T follicular helper cell (primary cell): ENCODE data around the gene JPT2.
"Not testable (repeated sequence)": the region's sequence is repeated elsewhere in the genome, so short reads cannot be mapped to it uniquely, and the experiment has no call there.

Experiments used
- DNase-seq: peaks from one replicate; pipeline ENCODE4 v3.0.0-alpha.2; 2020; ENCODE audit warnings: low read depth

JPT2 gene

GRCh38 chr16:1732071-1732470 is 54.0 kb downstream of the JPT2 start:
- DNase-seq, result no peak

- DNase-seq, result not testable (repeated sequence)
Measured at GRCh38 chr16:1732551-1732987, 54.5 kb downstream of the JPT2 start.

DNA sequence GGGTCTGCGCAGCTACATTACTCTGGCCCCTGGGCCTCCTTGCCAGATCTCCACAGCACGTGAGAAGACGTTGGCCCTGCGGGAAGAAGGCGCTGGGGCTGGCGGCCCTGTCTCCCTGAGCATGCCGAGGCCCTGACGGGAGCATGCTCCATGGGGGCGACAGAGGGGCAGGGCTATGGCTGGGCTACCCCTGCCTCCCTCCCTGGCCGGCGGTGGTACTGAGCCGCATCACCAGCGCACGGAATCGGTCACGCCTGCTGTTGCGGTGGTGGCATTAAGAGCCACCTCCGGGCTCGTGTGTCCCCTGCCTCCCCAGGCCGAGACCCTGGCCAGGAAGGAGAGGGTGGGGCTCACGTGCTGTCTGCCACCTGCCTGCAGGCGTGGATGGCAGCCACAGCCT is 56.0 kb downstream of the JPT2 start:
- DNase-seq, result no peak

GRCh38 chr16:1734816-1735215 is 56.7 kb downstream of the JPT2 start:
- no peak for DNase-seq

DNA sequence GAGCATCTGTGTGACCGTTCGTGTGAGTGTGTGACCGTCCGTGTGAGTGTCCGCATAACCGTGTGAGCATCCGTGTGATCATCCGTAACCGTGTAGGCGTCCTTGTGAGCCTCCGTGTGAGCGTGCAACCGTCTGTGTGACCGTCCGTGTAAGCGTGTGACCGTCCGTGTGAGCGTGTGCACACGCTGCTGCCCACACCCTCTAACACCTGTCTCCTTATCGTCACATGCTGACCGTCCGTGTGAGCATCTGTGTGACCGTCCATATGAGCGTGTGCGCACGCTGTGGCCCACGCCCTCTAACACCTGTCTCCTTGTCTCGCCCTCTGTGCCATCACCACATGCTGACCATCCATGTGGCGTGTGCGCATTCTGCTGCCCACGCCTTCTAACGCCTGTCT is 62.2 kb downstream of the JPT2 start:
- DNase-seq, result no peak

- DNase-seq, result no peak
Measured at GRCh38 chr16:1740781-1741490, 62.9 kb downstream of the JPT2 start.

GRCh38 chr16:1741553-1742165 is 63.6 kb downstream of the JPT2 start:
- DNase-seq, result no peak

- DNase-seq, result no peak
Measured at GRCh38 chr16:1743376-1744337, 65.6 kb downstream of the JPT2 start.

GRCh38 chr16:1744338-1744840 is 66.3 kb downstream of the JPT2 start:
- DNase-seq, result no peak

DNA sequence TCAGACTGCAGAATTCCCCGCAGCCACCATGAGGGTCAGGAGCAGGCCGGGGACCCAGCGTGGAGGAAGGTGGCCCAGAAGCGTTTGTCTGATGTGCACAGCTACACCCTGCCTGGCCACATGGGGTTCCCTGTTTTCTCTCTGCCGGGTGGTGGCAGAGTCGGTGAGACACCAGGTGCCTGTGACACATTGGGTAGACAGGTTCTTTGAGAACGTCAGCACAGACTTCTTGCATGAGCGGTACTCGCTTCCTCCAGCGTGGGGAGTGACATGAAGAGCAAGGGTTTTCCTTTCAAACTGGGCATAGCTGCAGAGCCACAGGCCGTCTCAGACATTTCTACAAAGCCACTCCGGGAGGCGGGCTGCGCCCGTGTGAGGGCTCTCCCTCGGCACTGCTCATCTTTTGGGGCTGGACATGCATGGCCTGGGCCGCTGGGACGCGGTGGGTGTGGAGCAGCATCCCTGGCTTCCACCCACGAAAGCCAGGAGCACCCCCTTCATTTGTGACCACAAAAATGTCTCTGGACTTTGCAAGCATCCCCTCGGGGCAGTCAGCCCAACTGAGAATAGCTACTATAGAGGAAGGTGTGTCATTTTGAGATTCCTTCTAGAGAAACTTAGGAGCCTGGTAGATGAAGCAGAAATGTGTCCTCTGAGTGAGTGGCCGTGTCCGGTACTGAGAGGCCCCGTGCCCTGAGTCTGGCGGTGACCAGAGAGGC is 67.3 kb downstream of the JPT2 start:
- no peak for DNase-seq

DNA sequence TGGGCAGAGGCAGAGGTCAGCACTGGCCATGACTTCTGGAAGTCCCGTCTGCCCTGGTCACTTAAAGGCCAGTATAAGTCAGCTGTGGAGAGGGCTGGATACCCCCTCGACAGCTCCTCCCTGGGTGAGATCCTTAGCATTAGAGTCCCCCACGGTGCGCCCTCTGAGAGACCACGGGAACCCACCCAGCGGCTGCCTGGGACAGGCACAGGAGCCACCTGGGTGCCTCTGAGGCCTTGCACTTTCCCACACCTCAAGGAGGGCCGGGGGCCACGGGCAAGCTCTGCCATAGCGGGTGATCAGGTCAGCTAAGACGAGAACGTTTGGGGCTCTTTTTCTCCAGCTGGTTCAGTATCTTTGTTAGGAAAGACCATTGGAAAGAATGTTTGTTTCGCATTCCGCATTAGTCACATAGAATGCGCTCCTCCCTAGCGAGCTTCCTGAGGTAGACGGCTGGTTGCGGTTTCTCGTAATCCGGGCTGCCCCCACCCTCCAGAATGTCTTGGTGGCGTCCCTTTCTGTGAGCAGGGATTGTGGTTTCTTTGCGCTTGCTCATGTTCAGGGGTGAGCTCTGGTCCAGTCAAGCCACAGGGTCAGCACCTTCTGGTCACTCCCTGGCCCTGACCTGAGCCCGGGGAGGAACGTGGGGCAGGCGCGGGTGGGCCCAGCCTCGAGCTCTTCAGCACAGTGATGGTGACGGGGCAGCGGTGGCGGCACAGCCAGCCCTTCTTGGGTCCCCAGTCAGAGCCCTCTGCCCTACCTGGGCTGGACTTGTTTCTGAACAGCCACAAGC is 68.0 kb downstream of the JPT2 start:
- DNase-seq, result no peak

GRCh38 chr16:1746693-1747195 is 68.7 kb downstream of the JPT2 start:
- DNase-seq, result no peak

GRCh38 chr16:1747934-1748333 is 69.9 kb downstream of the JPT2 start:
- no peak for DNase-seq

GRCh38 chr16:1749152-1750117 is 71.4 kb downstream of the JPT2 start:
- DNase-seq, result no peak
